Measurements from ENCODE around the gene OR2AK2.

The OR2AK2 gene

GRCh38 chr1:247962911-247963588 lies 2.0 kb upstream of the OR2AK2 start:
- TF ChIP-seq CTCF (IDR thresholded peaks at IDR 0.05; ENCODE audit: low read depth, low read length), result no peak
- no peak for DNase-seq (ENCODE audit: low read depth in 2 of 2)
- no peak overlapping the region for H3K4me3 ChIP-seq (replicated peaks in 1 of 2; ENCODE audit: low read depth in 2 of 2, low read length in 2 of 2)

DNA sequence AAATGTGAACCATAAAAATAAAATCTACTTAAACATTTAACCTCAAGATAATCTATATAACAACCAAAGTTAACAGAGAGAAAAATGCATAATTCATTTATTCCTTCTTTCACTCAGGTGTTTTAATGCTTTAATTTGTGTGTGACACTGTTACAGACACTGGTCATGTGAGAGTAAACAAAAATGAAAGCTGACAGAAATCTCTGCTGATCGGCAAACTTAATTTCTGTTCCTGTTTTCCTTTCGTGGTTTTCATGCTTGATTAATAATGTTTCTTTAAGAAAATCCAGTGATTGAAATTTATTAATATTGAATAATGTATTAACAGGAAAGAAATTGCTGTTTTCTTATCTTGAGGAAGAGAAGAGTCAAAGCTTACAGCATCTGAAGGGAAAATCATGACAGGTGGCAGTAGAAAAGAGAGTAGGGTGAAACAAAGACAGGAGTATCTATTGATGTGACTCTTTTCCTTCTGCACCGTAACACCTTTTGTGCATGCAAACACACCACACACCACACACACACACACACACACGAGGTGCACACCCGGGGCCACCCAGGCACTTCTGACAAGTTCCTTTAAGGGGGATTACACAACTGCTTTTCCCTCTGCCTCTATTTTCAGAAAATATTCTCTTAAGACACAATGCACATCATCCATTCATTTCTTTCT lies 1.6 kb downstream of the OR2AK2 start:
- no peak for DNase-seq (ENCODE audit: low read depth in 2 of 2)
- no peak overlapping the region for H3K4me3 ChIP-seq (replicated peaks in 1 of 2; ENCODE audit: low read depth in 2 of 2, low read length in 2 of 2)
- TF ChIP-seq CTCF (IDR thresholded peaks at IDR 0.05; ENCODE audit: low read depth, low read length), result no peak

GRCh38 chr1:247992986-247993385 lies 28.0 kb downstream of the OR2AK2 start:
- H3K4me3 ChIP-seq (replicated peaks in 1 of 2; ENCODE audit: low read depth in 2 of 2, low read length in 2 of 2), result no peak overlapping the region

DNA sequence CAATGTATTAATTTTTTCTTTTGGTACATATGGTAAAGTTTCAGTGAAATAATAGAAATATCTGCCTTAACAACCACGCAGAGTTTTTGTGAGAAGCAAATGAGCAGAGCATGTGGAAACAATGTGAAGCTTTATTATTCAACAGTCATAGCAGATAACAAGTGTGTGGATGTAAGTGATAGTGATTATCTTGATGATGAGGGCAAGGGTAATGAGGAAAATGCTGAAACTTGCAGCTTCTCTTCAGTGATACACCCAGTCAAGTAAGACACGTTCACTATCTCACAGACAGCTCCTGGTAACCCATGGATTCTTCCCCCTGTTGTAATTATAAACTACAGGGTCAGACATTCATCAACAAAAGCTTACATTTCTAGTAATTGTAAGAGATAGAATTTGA lies 33.8 kb downstream of the OR2AK2 start:
- no peak overlapping the region for H3K4me3 ChIP-seq (replicated peaks in 1 of 2; ENCODE audit: low read depth in 2 of 2, low read length in 2 of 2)
- DNase-seq (ENCODE audit: low read depth in 2 of 2), result no peak
- no peak for TF ChIP-seq CTCF (IDR thresholded peaks at IDR 0.05; ENCODE audit: low read depth, low read length)

More at GRCh38 chr1:247992986-247993385, 28.0 kb downstream of the OR2AK2 start:
- no peak for TF ChIP-seq CTCF (IDR thresholded peaks at IDR 0.05; ENCODE audit: low read depth, low read length)
- DNase-seq (ENCODE audit: low read depth in 2 of 2), result no peak

DNA sequence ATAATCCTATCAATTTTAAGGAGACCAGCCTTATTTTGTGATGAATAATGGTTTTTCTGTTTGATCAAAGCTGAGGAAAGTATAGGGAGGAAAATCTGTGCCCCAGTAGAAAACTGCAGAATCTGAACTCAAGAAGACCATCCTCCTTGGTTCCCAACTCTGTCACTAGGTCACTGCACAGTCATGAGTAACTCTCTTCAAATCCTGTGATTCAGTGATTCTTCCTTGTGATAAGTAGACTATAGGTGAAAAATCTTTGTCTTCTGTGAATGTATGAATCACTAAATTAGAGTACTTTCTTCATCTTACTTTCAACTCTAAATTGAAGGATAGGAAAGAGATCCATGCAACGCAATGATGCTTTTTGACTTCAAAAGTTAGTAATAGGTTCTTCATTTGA lies 35.1 kb downstream of the OR2AK2 start:
- no peak overlapping the region for H3K4me3 ChIP-seq (replicated peaks in 1 of 2; ENCODE audit: low read depth in 2 of 2, low read length in 2 of 2)
- no peak for DNase-seq (ENCODE audit: low read depth in 2 of 2)
- TF ChIP-seq CTCF (IDR thresholded peaks at IDR 0.05; ENCODE audit: low read depth, low read length), result no peak

- H3K4me3 ChIP-seq (replicated peaks in 1 of 2; ENCODE audit: low read depth in 2 of 2, low read length in 2 of 2), result no peak overlapping the region
- TF ChIP-seq CTCF (IDR thresholded peaks at IDR 0.05; ENCODE audit: low read depth, low read length), result no peak
Observed at GRCh38 chr1:248007778-248008177, 42.7 kb downstream of the OR2AK2 start.

More at GRCh38 chr1:248007778-248008177, 42.7 kb downstream of the OR2AK2 start:
- no peak for DNase-seq (ENCODE audit: low read depth in 2 of 2)
